Tibial artery (tissue), 4 donors: ENCODE results near the gene ARHGAP8.

Experiments
- DNase-seq, 2 donors: peaks; one replicate each; pipeline ENCODE4 v3.0.0-alpha.2; 2019
- H3K27ac ChIP-seq, 2 donors: fragments of 200-600 bp; sonication (generic) in 1 of 2; 1 replicate in 1 of 2; 2 replicates in 1 of 2; pipeline ENCODE4 v1.5.1; 2018 to 2019; ENCODE audit warnings: mild to moderate bottlenecking in 1 of 2
- H3K27me3 ChIP-seq, 2 donors: fragments of 200-600 bp; sonication (generic) in 1 of 2; one replicate each; pipeline versions ENCODE4 v1.5.1 to v1.6.0; 2016 to 2019
- H3K36me3 ChIP-seq, 3 donors: fragments of 200-600 bp; sonication (generic) in 2 of 3; one replicate each; pipeline ENCODE4 v1.5.1; 2016 to 2019; ENCODE audit warnings: mild to moderate bottlenecking in 2 of 3
- H3K4me1 ChIP-seq, 4 donors: fragments of 200-600 bp; sonication (generic) in 2 of 4; 1 replicate in 3 of 4; 2 replicates in 1 of 4; pipeline ENCODE4 v1.5.1; 2016 to 2019
- H3K4me3 ChIP-seq, 2 donors: fragments of 200-600 bp; sonication (generic) in 1 of 2; 1 replicate in 1 of 2; 2 replicates in 1 of 2; pipeline ENCODE4 v1.5.1; 2018 to 2019; ENCODE audit warnings: mild to moderate bottlenecking in 2 of 2
- H3K9me3 ChIP-seq, 3 donors: fragments of 200-600 bp; sonication (generic) in 1 of 3; one replicate each; pipeline ENCODE4 v1.5.1; 2016 to 2019
- CTCF ChIP-seq, 2 experiments: fragments of 200-600 bp in 1 of 2; fragments of 450-650 bp in 1 of 2; IDR thresholded peaks; one replicate each; pipeline ENCODE4 v1.5.1; 2017 to 2019; ENCODE audit warnings: antibody characterized with exemption in 2 of 2, mild to moderate bottlenecking in 1 of 2, moderate library complexity in 1 of 2
- intact Hi-C: fragments of 100-400 bp; cut with DNase I; formaldehyde crosslinking; loops from one replicate; pipeline ENCODE4 v1.15.0; 2023; ENCODE audit warnings: low total_unique reads

Gene ARHGAP8

GRCh38 chr22:44838316-44839016, 86.1 kb downstream of the ARHGAP8 start:
- H3K4me3 ChIP-seq = no peak overlapping the region
- peaks cover 0 to 16% (median 3%) of the 10 kb centered on the region in 3 donors for H3K9me3 ChIP-seq
- H3K27me3 ChIP-seq = no peaks in the 10 kb centered on the region
- H3K27ac ChIP-seq = no peak overlapping the region
- H3K36me3 ChIP-seq = peaks cover 0 to 3% (median 0%) of the 10 kb centered on the region in 3 donors
- intact Hi-C loops = no loop called here
- no peak for TF ChIP-seq CTCF (IDR thresholded peaks at IDR 0.05)
- no peak for DNase-seq
- H3K4me1 ChIP-seq = no peaks in the 10 kb centered on the region

GRCh38 chr22:44839061-44839460, 86.7 kb downstream of the ARHGAP8 start:
- Histone ChIP-seq H3K9me3 (peaks cover 0 to 19% (median 3%) of the 10 kb centered on the region in 3 donors), H3K36me3 (peaks cover 0 to 3% (median 0%) of the 10 kb centered on the region in 3 donors), H3K4me1 (no peaks in the 10 kb centered on the region), H3K4me3 (no peak overlapping the region), H3K27ac (no peak overlapping the region), H3K27me3 (no peaks in the 10 kb centered on the region)
- DNase-seq = no peak
- intact Hi-C loops = no loop called here
- TF ChIP-seq CTCF (IDR thresholded peaks at IDR 0.05) = no peak

GRCh38 chr22:44839721-44840120, 87.3 kb downstream of the ARHGAP8 start:
- Histone ChIP-seq H3K9me3 (peaks cover 0 to 21% (median 3%) of the 10 kb centered on the region in 3 donors), H3K36me3 (peaks cover 0 to 3% (median 0%) of the 10 kb centered on the region in 3 donors), H3K27me3 (no peaks in the 10 kb centered on the region), H3K27ac (no peak overlapping the region), H3K4me3 (no peak overlapping the region), H3K4me1 (no peaks in the 10 kb centered on the region)
- intact Hi-C loops = no loop called here
- TF ChIP-seq CTCF (IDR thresholded peaks at IDR 0.05) = no peak
- no peak for DNase-seq

GRCh38 chr22:44840611-44841322, 88.4 kb downstream of the ARHGAP8 start:
- TF ChIP-seq CTCF (IDR thresholded peaks at IDR 0.05) = no peak
- DNase-seq = no peak
- Histone ChIP-seq H3K27ac (no peak overlapping the region), H3K4me3 (no peak overlapping the region), H3K36me3 (peaks cover 0 to 3% (median 0%) of the 10 kb centered on the region in 3 donors), H3K4me1 (no peaks in the 10 kb centered on the region), H3K27me3 (no peaks in the 10 kb centered on the region), H3K9me3 (peaks cover 0 to 16% (median 3%) of the 10 kb centered on the region in 3 donors)
- intact Hi-C loops = no loop called here

- intact Hi-C loops = no loop called here
- Histone ChIP-seq H3K4me3 (no peak overlapping the region), H3K4me1 (no peaks in the 10 kb centered on the region), H3K27me3 (peaks cover 0 to 6% of the 10 kb centered on the region in 2 donors), H3K27ac (no peak overlapping the region), H3K36me3 (no peaks in the 10 kb centered on the region), H3K9me3 (peaks cover 0 to 15% (median 0%) of the 10 kb centered on the region in 3 donors)
- no peak for DNase-seq
- TF ChIP-seq CTCF (IDR thresholded peaks at IDR 0.05) = no peak
These were observed 90.0 kb downstream of the ARHGAP8 start for GRCh38 chr22:44842417-44842816.
